ENCODE measurements around the gene AP1M1. TPM values are rescaled to one million over a fixed set of nuclear protein-coding genes. Genes with fewer than 3 reads are reported as not detected.
"Not testable (repeated sequence)": the region's sequence is repeated elsewhere in the genome, so short reads cannot be mapped to it uniquely, and the experiment has no call there.

AP1M1 gene
- total RNA-seq, 6 donors from 2014 or later: 45.7 to 87.7 (median 62.5) TPM

DNA sequence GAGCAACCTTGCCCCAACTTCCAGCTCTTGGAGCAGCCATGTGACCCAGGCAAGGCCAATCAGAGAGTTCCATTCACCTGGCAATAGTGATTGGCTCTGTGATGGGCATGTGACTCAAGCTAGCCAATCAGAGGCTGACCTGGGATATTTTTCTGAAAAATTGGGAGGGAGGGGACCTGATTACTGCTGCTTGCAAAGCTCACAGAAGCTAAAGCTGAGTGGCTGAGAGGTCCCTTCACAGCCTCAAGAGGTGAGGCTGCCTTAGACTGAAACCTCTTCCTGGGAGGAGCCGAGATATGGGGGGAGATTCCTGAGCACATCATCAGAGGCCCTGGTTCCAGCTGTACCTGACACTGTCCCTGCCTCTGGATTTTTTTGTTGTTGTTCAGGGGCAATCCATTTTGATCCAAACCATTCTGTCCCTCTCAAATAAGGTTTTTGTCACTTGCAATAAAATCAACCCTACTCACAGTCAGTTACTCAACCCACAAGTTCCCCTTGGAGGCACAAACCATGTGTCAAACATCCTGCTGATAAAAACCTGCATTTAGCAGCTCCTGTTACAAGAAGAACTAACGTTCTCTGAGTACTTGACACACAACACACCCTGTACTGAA is 29.1 kb upstream of the AP1M1 start:
- TF ChIP-seq POLR2AphosphoS5 (IDR thresholded peaks at IDR 0.05): no peak
- TF ChIP-seq, protein P1, sequence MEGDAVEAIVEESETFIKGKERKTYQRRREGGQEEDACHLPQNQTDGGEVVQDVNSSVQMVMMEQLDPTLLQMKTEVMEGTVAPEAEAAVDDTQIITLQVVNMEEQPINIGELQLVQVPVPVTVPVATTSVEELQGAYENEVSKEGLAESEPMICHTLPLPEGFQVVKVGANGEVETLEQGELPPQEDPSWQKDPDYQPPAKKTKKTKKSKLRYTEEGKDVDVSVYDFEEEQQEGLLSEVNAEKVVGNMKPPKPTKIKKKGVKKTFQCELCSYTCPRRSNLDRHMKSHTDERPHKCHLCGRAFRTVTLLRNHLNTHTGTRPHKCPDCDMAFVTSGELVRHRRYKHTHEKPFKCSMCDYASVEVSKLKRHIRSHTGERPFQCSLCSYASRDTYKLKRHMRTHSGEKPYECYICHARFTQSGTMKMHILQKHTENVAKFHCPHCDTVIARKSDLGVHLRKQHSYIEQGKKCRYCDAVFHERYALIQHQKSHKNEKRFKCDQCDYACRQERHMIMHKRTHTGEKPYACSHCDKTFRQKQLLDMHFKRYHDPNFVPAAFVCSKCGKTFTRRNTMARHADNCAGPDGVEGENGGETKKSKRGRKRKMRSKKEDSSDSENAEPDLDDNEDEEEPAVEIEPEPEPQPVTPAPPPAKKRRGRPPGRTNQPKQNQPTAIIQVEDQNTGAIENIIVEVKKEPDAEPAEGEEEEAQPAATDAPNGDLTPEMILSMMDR (IDR thresholded peaks at IDR 0.05): no peak
- TF ChIP-seq POLR2A (IDR thresholded peaks at IDR 0.05): no peak
- no peak for TF ChIP-seq EP300 (IDR thresholded peaks at IDR 0.05)
- ATAC-seq (ENCODE audit: low FRiP score in 2 of 2) (no peak), DNase-seq (no peak)
- Histone ChIP-seq H3K9me3 (no peaks in the 10 kb centered on the region), H3K4me3 (no peak overlapping the region), H3K27ac (no peak overlapping the region), H3K36me3 (no peaks in the 10 kb centered on the region), H3K27me3 (no peaks in the 10 kb centered on the region), H3K4me1 (no peaks in the 10 kb centered on the region)
- WGBS, 2 donors: 29 to 49% methylated on average over 2 of the region's 2 CpGs

DNA sequence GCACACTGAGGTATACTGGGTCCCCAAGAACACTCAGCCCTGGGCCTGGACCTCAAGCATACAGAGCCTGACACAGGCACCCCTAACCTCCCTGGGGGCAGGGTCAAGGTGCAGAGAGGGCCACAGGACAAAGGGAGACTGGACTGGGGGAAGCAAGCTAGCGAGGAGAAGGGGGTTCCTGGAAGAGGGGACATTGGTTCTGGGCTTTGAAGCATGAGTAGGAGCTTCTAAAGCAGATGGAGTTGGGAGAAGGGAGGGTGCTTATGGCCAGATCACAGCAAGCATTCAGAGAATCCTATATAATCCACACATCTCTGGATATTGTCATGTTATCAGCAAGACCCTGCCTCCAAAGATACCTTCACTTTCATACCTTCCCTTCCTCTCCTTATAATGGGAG is 27.6 kb upstream of the AP1M1 start:
- Histone ChIP-seq H3K36me3 (no peaks in the 10 kb centered on the region), H3K9me3 (no peaks in the 10 kb centered on the region), H3K27ac (no peak overlapping the region), H3K4me3 (no peak overlapping the region), H3K4me1 (no peaks in the 10 kb centered on the region), H3K27me3 (no peaks in the 10 kb centered on the region)
- TF ChIP-seq EP300 (IDR thresholded peaks at IDR 0.05): no peak
- TF ChIP-seq POLR2AphosphoS5 (IDR thresholded peaks at IDR 0.05): no peak
- TF ChIP-seq, protein P1 (IDR thresholded peaks at IDR 0.05): no peak
- TF ChIP-seq POLR2A (IDR thresholded peaks at IDR 0.05): no peak
- ATAC-seq (ENCODE audit: low FRiP score in 2 of 2) (no peak), DNase-seq (no peak)
- 75 to 82% methylated on average over 1 of the region's 1 CpG for WGBS, 2 donors

DNA sequence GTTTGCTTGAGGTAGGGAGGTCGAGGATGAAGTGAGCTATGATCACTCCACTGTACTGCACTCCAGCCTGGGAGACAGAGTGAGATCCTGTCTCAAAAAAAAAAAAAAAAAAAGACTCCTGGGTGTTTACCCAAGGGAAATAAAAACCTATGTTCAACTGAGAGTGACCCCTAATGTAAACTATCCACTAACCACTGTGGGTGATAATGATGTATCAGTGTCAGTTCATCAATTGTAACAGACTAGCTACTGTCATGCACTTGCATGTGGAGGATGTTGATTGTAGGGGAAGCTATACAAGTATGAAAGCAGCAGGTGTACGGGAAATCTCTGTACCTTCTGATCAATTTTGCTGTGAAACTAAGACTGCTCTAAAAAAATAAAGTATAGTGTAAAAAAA is 21.8 kb upstream of the AP1M1 start:
- 64 to 84% methylated on average over 2 of the region's 2 CpGs for WGBS, 2 donors
- no peaks in the 10 kb centered on the region for H3K9me3 ChIP-seq

DNA sequence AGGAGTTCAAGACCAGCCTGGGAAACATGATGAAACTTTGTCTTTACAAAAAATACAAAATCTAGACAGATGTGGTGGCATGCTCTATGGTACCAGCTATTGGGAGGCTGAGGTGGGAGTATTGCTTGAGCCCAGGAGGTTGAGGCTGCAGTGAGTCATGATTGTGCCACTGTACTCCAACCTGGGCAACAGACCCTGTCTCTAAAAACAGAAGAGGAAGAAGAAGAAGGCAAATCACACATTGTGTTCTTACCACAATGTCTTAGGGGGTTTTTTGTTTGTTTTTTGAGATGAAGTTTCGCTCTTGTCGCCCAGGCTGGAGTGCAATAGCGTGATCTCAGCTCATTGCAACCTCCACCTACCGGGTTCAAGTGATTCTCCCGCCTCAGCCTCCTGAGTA is 18.8 kb upstream of the AP1M1 start:
- H3K4me3 ChIP-seq; H3K27me3 ChIP-seq; H3K9me3 ChIP-seq; DNase-seq; ATAC-seq (ENCODE audit: low FRiP score in 2 of 2); H3K36me3 ChIP-seq; H3K4me1 ChIP-seq; H3K27ac ChIP-seq: not testable (repeated sequence)
- 82 to 86% methylated on average over 5 of the region's 5 CpGs for WGBS, 2 donors

More for the DNA sequence above, 21.8 kb upstream of the AP1M1 start:
- Histone ChIP-seq H3K4me3 (no peak overlapping the region), H3K27me3 (no peaks in the 10 kb centered on the region), H3K4me1 (no peaks in the 10 kb centered on the region), H3K27ac (no peak overlapping the region), H3K36me3 (no peaks in the 10 kb centered on the region)
- ATAC-seq (ENCODE audit: low FRiP score in 2 of 2) (no peak), DNase-seq (no peak)
- TF ChIP-seq, protein P1 (IDR thresholded peaks at IDR 0.05): no peak
- TF ChIP-seq POLR2A (IDR thresholded peaks at IDR 0.05) (no peak), EP300 (IDR thresholded peaks at IDR 0.05) (no peak), POLR2AphosphoS5 (IDR thresholded peaks at IDR 0.05) (no peak)

DNA sequence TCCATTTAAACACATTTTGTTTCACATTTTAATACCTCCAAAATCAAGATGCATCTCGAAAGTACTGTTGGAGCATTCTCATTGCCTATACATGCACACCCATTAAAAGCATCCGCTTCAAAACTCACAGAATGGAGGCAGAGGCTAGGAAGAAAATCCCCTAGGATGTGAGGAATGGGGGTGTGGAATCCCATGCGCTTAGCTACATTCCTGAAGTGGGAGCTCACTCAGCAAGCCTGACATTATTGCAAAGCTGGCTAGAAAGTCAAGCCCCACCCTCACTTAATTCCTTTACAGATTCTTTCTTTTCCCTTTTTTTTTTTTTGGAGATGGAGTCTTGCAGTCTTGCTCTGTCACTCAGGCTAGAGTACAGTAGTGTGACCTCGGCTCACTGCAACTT is 17.1 kb upstream of the AP1M1 start:
- no peak for TF ChIP-seq POLR2A (IDR thresholded peaks at IDR 0.05)
- TF ChIP-seq, protein P1 (IDR thresholded peaks at IDR 0.05): no peak
- no peak for TF ChIP-seq POLR2AphosphoS5 (IDR thresholded peaks at IDR 0.05)
- TF ChIP-seq EP300 (IDR thresholded peaks at IDR 0.05): no peak
- Histone ChIP-seq H3K27me3 (no peaks in the 10 kb centered on the region), H3K4me3 (no peak overlapping the region), H3K27ac (no peak overlapping the region), H3K9me3 (no peaks in the 10 kb centered on the region), H3K4me1 (peaks cover 3 to 10% (median 4%) of the 10 kb centered on the region in 4 donors), H3K36me3 (no peaks in the 10 kb centered on the region)
- 59 to 60% methylated on average over 4 of the region's 4 CpGs for WGBS, 2 donors
- ATAC-seq (ENCODE audit: low FRiP score in 2 of 2): peak in 1 of 2 donors; percentile 39
- no peak for DNase-seq
